ENCODE measurements around the gene GFPT1. TPM values are rescaled to one million over a fixed set of nuclear protein-coding genes. Genes with fewer than 3 reads are reported as not detected.

The GFPT1 gene
- total RNA-seq, result 10 to 100 TPM; 23.5 to 96.5 (median 30.3) TPM
- 10 to 100 TPM in 1 of 3 donors, 1 to 10 TPM in 2; 5.5 to 47.1 (median 5.8) TPM for polyA plus RNA-seq
- long read RNA-seq, donor 1, full-length matches to known transcripts, result 13 of 27 reads
- long read RNA-seq, donor 1, partial matches to known transcripts, result 14 of 27 reads
- long read RNA-seq, donor 1, other reads (novel, unspliced or antisense), result 0 of 27 reads
- long read RNA-seq, donor 2, full-length matches to known transcripts, result 3 of 3 reads
- long read RNA-seq, donor 2, partial matches to known transcripts, result 0 of 3 reads
- long read RNA-seq, donor 2, other reads (novel, unspliced or antisense), result 0 of 3 reads
- long read RNA-seq, donor 3, full-length matches to known transcripts, result 9 of 9 reads
- long read RNA-seq, donor 3, partial matches to known transcripts, result 0 of 9 reads
- long read RNA-seq, donor 3, other reads (novel, unspliced or antisense), result 0 of 9 reads
- long read RNA-seq, donor 4, full-length matches to known transcripts, result 7 of 15 reads
- long read RNA-seq, donor 4, partial matches to known transcripts, result 8 of 15 reads
- long read RNA-seq, donor 4, other reads (novel, unspliced or antisense), result 0 of 15 reads
- long read RNA-seq, donor 5, full-length matches to known transcripts, result 81 of 104 reads
- long read RNA-seq, donor 5, partial matches to known transcripts, result 8 of 104 reads
- long read RNA-seq, donor 5, other reads (novel, unspliced or antisense), result 15 of 104 reads
- long read RNA-seq, donor 6, full-length matches to known transcripts, result 7 of 11 reads
- long read RNA-seq, donor 6, partial matches to known transcripts, result 4 of 11 reads
- long read RNA-seq, donor 6, other reads (novel, unspliced or antisense), result 0 of 11 reads
- long read RNA-seq, donor 7, full-length matches to known transcripts, result 4 of 10 reads
- long read RNA-seq, donor 7, partial matches to known transcripts, result 6 of 10 reads
- long read RNA-seq, donor 7, other reads (novel, unspliced or antisense), result 0 of 10 reads
- long read RNA-seq, donor 8, full-length matches to known transcripts, result 10 of 10 reads
- long read RNA-seq, donor 8, partial matches to known transcripts, result 0 of 10 reads
- long read RNA-seq, donor 8, other reads (novel, unspliced or antisense), result 0 of 10 reads
- long read RNA-seq, donor 9, full-length matches to known transcripts, result 3 of 3 reads
- long read RNA-seq, donor 9, partial matches to known transcripts, result 0 of 3 reads
- long read RNA-seq, donor 9, other reads (novel, unspliced or antisense), result 0 of 3 reads
- long read RNA-seq, donor 10, full-length matches to known transcripts, result 6 of 6 reads
- long read RNA-seq, donor 10, partial matches to known transcripts, result 0 of 6 reads
- long read RNA-seq, donor 10, other reads (novel, unspliced or antisense), result 0 of 6 reads

DNA sequence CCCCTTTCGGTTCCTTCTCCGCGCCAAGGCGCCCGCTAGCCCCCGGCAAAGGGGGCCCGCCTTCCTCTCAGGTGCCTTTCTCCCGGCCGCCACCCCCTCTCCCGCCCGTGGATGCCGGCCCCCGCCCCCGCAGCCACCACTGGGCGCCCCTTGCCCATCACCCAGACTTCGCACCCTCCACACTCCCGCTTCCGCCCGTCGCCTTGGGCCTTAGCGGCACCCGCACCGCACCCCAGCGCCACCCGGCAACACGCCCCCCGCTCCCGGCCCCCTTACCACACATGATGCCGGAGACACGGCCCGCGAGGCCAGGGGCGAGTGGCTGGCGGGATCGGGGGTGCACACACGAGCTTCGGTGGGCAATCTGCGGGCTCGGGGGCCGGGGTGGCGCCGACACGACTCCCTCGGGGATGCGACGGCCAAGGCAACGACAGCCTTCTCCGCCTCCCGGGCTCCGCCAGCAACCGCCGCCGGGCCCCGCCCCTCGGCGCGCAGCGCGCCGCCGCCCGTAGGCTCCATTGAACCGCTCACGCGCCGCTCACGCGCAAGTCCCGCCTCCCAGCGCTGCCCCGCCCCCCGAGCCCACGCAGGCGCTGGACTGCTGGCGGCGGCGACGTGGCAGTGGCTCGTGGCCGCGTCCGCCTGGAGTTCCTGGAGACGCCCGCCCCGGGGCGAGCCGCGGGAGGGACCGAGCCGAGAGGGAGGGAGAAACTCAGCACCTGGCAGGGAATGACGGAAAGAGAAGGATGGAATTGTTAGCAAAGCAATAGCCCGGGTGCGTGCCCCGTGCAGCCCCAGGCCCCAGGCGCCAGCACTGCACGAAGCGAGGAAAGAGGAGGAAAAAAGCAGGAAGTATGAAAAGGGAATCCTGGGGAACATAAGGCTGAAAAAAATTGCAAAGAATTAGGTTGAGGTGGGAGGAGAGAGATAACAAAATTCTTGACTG, at the start of gene GFPT1:
Gene GFPT1 (minus strand): TSS at position 439 of the 946 bp plus-strand sequence. CDS start 156 bp downstream, at position 283.
- Histone ChIP-seq H3K4me1 (replicated peaks in 1 of 2) (peaks cover 7 to 30% of the 10 kb centered on the region in 2 donors), H3K9me3 (replicated peaks in 1 of 3) (no peaks in the 10 kb centered on the region), H3K27me3 (no peaks in the 10 kb centered on the region), H3K36me3 (replicated peaks in 1 of 2) (no peaks in the 10 kb centered on the region), H3K4me3 (peak within 1 kb of the TSS in 3 of 4 donors; percentile 52 to 81 (median 71)), H3K27ac (peak within 1 kb of the TSS in 4 of 5 donors; percentile 44 to 90 (median 75))
- 0 to 1% (median 1%) methylated on average over 26 to 97 of the region's 97 CpGs for WGBS, 4 donors
- DNase-seq, result peak; percentile 93 to 96 (median 95)
- TF ChIP-seq CTCF (IDR thresholded peaks at IDR 0.05) (no peak), POLR2A (IDR thresholded peaks at IDR 0.05) (peak; percentile 61 to 82)
- intact Hi-C loops (cut with DNase I), result no loop called here

DNA sequence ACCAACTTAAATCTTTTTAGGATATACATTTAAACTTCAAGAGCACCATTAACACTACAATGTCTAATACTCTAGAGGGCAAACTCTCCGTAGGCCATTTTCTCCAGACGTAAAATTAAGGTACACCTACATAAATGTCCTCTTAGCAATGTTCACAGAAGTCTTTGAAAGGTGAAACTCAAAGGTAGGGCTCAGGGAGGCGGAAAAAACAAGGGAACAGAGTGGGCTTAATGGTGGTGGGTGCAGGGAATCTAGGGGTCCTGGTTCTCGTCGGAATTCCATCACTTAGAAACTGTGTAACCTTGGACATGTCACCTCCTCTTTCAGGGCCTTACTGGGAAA, 49.5 kb upstream of the GFPT1 start:
- WGBS, 4 donors, result 2 to 9% (median 6%) methylated on average over 5 of the region's 5 CpGs
- Histone ChIP-seq H3K4me3 (peak overlapping the region in 3 of 4 donors; percentile 57 to 78 (median 76)), H3K27ac (peak overlapping the region; percentile 83 to 98 (median 96)), H3K27me3 (no peaks in the 10 kb centered on the region), H3K4me1 (replicated peaks in 1 of 2) (peaks cover 16 to 27% of the 10 kb centered on the region in 2 donors), H3K9me3 (replicated peaks in 1 of 3) (no peaks in the 10 kb centered on the region), H3K36me3 (replicated peaks in 1 of 2) (peaks cover 0 to 4% of the 10 kb centered on the region in 2 donors)
- TF ChIP-seq CTCF (IDR thresholded peaks at IDR 0.05), result no peak
- intact Hi-C loops (cut with DNase I), result no loop called here
- no peak for DNase-seq

DNA sequence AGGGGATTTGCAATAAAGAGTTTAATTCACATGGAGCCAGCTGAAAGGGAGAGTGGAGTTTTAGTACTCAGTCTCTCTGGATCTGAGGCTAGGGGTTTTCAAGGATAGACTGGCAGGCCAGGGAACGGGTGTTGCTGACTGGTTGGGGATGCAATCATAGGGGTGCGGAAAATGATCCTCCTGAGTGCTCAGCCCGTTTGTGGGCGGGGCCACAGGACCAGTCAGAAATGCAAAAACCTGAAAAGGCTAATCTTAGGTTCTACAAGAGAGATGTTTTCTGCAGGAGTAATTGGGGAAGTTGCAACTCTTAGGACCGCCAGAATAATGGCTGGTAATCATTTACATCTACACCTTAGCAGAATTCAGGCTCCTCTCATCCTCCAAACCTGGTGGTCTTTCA, 47.7 kb upstream of the GFPT1 start:
- Histone ChIP-seq H3K9me3 (replicated peaks in 1 of 3) (no peaks in the 10 kb centered on the region), H3K27ac (peak overlapping the region in 1 of 5 donors; percentile 1), H3K4me3 (no peak overlapping the region), H3K36me3 (replicated peaks in 1 of 2) (peaks cover 0 to 19% of the 10 kb centered on the region in 2 donors), H3K27me3 (no peaks in the 10 kb centered on the region), H3K4me1 (replicated peaks in 1 of 2) (peaks cover 16 to 27% of the 10 kb centered on the region in 2 donors)
- intact Hi-C loops (cut with DNase I), result no loop called here
- no peak for TF ChIP-seq POLR2A (IDR thresholded peaks at IDR 0.05)
- TF ChIP-seq CTCF (IDR thresholded peaks at IDR 0.05), result no peak
- 71 to 87% (median 77%) methylated on average over 5 of the region's 5 CpGs for WGBS, 4 donors
- DNase-seq, result no peak

Measured in adrenal gland (tissue), 19 donors.